H1 (cell line): ENCODE data around the gene ERVV-1. TPM values are rescaled to one million over a fixed set of nuclear protein-coding genes. Genes with fewer than 3 reads are reported as not detected.

Experiments used
- CTCF ChIA-PET: fragments of 300-600 bp; sonication (Branson Sonifier 250); formaldehyde crosslinking; loops from one replicate; lab custom pipeline; 2021; ENCODE audit not compliant: partially characterized antibody; lab: Charles Lee
- POLR2A ChIA-PET: fragments of 300-600 bp; sonication (Branson Sonifier 250); formaldehyde crosslinking; loops from one replicate; lab custom pipeline; 2021; ENCODE audit warnings: inconsistent platforms; ENCODE audit not compliant: partially characterized antibody; lab: Charles Lee
- DNase-seq, 2 experiments: peaks; one replicate each; pipeline versions ENCODE4 v3.0.0 to v3.0.0-alpha.2; 2010 to 2022; ENCODE audit warnings: low spot score in 2 of 2, low read depth in 1 of 2, mixed read lengths in 1 of 2
- FAIRE-seq: peaks from 2 replicates; lab custom pipeline; 2011; peaks lifted over from hg19 to GRCh38; lab: Jason Lieb, UNC
- H2AFZ ChIP-seq: 2 replicates; pipeline ENCODE4 v1.8.1; 2012; ENCODE audit warnings: low read length, inconsistent platforms
- H2AK5ac ChIP-seq: 2 replicates; pipeline ENCODE4 v1.6.1; 2013; ENCODE audit warnings: low read depth, low read length
- H2BK120ac ChIP-seq: replicated peaks from 2 replicates; pipeline ENCODE3; 2013; ENCODE audit warnings: low read depth, low read length, inconsistent platforms
- H2BK12ac ChIP-seq: 2 replicates; pipeline ENCODE4 v1.6.1; 2013; ENCODE audit warnings: low read depth, low read length
- H2BK15ac ChIP-seq: 2 replicates; pipeline ENCODE4 v1.6.1; 2013; ENCODE audit warnings: low read length
- H2BK20ac ChIP-seq: 2 replicates; pipeline ENCODE4 v1.6.1; 2013; ENCODE audit warnings: low read length
- H2BK5ac ChIP-seq: 2 replicates; pipeline ENCODE4 v1.6.1; 2013; ENCODE audit warnings: low read depth, low read length
- H3K14ac ChIP-seq: 2 replicates; pipeline ENCODE4 v1.6.1; 2013; ENCODE audit warnings: inconsistent platforms; ENCODE audit not compliant: insufficient read length
- H3K18ac ChIP-seq: 2 replicates; pipeline ENCODE4 v1.6.1; 2013; ENCODE audit warnings: low read length; ENCODE audit errors: extremely low read depth
- H3K23ac ChIP-seq: 2 replicates; pipeline ENCODE4 v1.6.1; 2013; ENCODE audit warnings: inconsistent platforms; ENCODE audit not compliant: insufficient read length
- H3K23me2 ChIP-seq: 2 replicates; pipeline ENCODE4 v1.6.1; 2013; ENCODE audit warnings: low read depth, low read length
- H3K27ac ChIP-seq: 2 replicates; pipeline ENCODE4 v1.6.1; 2011; ENCODE audit warnings: low read depth, low read length, inconsistent platforms
- H3K27me3 ChIP-seq, 4 experiments: replicated peaks in 1 of 4; 1 replicate in 1 of 4; 2 replicates in 3 of 4; pipeline versions ENCODE4 v1.6.1 to v1.8.1; 2011 to 2013; ENCODE audit warnings: low read length in 3 of 4, mild to moderate bottlenecking in 3 of 4, inconsistent platforms in 2 of 4, mixed read lengths in 2 of 4, moderate library complexity in 1 of 4; ENCODE audit not compliant: control insufficient read depth in 3 of 4, insufficient read depth in 3 of 4; ENCODE audit errors: extremely low read depth in 1 of 4
- H3K36me3 ChIP-seq, 4 experiments: 2 replicates each; pipeline versions ENCODE4 v1.6.1 to v1.8.1; 2011 to 2013; ENCODE audit warnings: mild to moderate bottlenecking in 4 of 4, low read length in 3 of 4, moderate library complexity in 2 of 4, control low read depth in 1 of 4, inconsistent platforms in 1 of 4; ENCODE audit not compliant: insufficient read depth in 4 of 4, control insufficient read depth in 2 of 4
- H3K4ac ChIP-seq: replicated peaks from 2 replicates; pipeline ENCODE3; 2013; ENCODE audit warnings: low read length, low read depth, mixed read lengths, inconsistent platforms; ENCODE audit not compliant: insufficient read length
- H3K4me1 ChIP-seq, 4 experiments: replicated peaks in 1 of 4; 1 replicate in 1 of 4; 2 replicates in 3 of 4; pipeline versions ENCODE4 v1.6.1 to v1.8.1; 2011 to 2013; ENCODE audit warnings: low read length in 3 of 4, inconsistent platforms in 2 of 4, mixed read lengths in 1 of 4; ENCODE audit not compliant: insufficient read depth in 4 of 4, control insufficient read depth in 3 of 4
- H3K4me2 ChIP-seq, 2 experiments: 2 replicates each; pipeline versions ENCODE4 v1.6.1 to v1.8.1; 2011 to 2013; ENCODE audit warnings: low read depth in 2 of 2, low read length in 2 of 2, control low read depth in 1 of 2, inconsistent platforms in 1 of 2, mild to moderate bottlenecking in 1 of 2; ENCODE audit not compliant: insufficient read depth in 1 of 2
- H3K4me3 ChIP-seq, 4 experiments: fragments of 200-600, 300-600 bp in 1 of 4; sonication (generic), shearing (Covaris generic), sonication (Bioruptor Twin) in 1 of 4; 2 replicates each; pipeline versions ENCODE4 v1.5.1 to v1.8.1; 2011 to 2016; ENCODE audit warnings: low read length in 4 of 4, low read depth in 3 of 4, control low read depth in 2 of 4, inconsistent platforms in 2 of 4, mild to moderate bottlenecking in 2 of 4, mixed read lengths in 1 of 4, moderate library complexity in 1 of 4; ENCODE audit not compliant: insufficient read depth in 2 of 4; ENCODE audit errors: extremely low read depth in 1 of 4
- H3K56ac ChIP-seq: replicated peaks from 2 replicates; pipeline ENCODE3; 2013; ENCODE audit warnings: low read depth, mild to moderate bottlenecking, mixed read lengths, low read length, inconsistent platforms; ENCODE audit not compliant: insufficient read length
- H3K79me1 ChIP-seq: 2 replicates; pipeline ENCODE4 v1.6.1; 2013; ENCODE audit warnings: low read depth, low read length, control low read depth
- H3K79me2 ChIP-seq, 2 experiments: 2 replicates each; pipeline versions ENCODE4 v1.6.1 to v1.8.1; 2012 to 2013; ENCODE audit warnings: low read length in 2 of 2, mild to moderate bottlenecking in 2 of 2, inconsistent platforms in 1 of 2; ENCODE audit not compliant: insufficient read depth in 2 of 2, control insufficient read depth in 1 of 2
- H3K9ac ChIP-seq, 4 experiments: replicated peaks in 1 of 4; 1 replicate in 1 of 4; 2 replicates in 3 of 4; pipeline versions ENCODE4 v1.6.1 to v1.8.1; 2011 to 2013; ENCODE audit warnings: low read depth in 3 of 4, low read length in 3 of 4, control low read depth in 2 of 4, mild to moderate bottlenecking in 2 of 4, moderate library complexity in 2 of 4, inconsistent platforms in 1 of 4; ENCODE audit errors: extremely low read depth in 1 of 4
- H3K9me3 ChIP-seq, 2 experiments: 2 replicates each; pipeline versions ENCODE4 v1.6.1 to v1.8.1; 2012 to 2013; ENCODE audit warnings: mild to moderate bottlenecking in 2 of 2, moderate library complexity in 2 of 2, control low read depth in 1 of 2, inconsistent platforms in 1 of 2, low read depth in 1 of 2, low read length in 1 of 2, mixed read lengths in 1 of 2; ENCODE audit not compliant: insufficient read depth in 2 of 2
- H4K20me1 ChIP-seq, 2 experiments: replicated peaks in 1 of 2; 2 replicates each; pipeline versions ENCODE3 to v1.8.1; 2011 to 2013; ENCODE audit warnings: inconsistent platforms in 2 of 2, low read length in 2 of 2, mild to moderate bottlenecking in 1 of 2; ENCODE audit not compliant: insufficient read depth in 2 of 2, control insufficient read depth in 1 of 2
- H4K5ac ChIP-seq: 2 replicates; pipeline ENCODE4 v1.6.1; 2013; ENCODE audit warnings: low read length, low read depth, mixed read lengths, inconsistent platforms; ENCODE audit not compliant: insufficient read length
- H4K8ac ChIP-seq: 2 replicates; pipeline ENCODE4 v1.8.0; 2013; ENCODE audit warnings: mild to moderate bottlenecking, moderate library complexity, low read length, inconsistent platforms; ENCODE audit not compliant: insufficient read depth; ENCODE audit errors: extremely low read depth
- H4K91ac ChIP-seq: replicated peaks from 2 replicates; pipeline ENCODE3; 2013; ENCODE audit warnings: low read length, mixed read lengths, inconsistent platforms; ENCODE audit not compliant: insufficient read length
- EP300 ChIP-seq, 2 experiments: IDR thresholded peaks; 1 replicate in 1 of 2; 2 replicates in 1 of 2; pipeline ENCODE4 v1.6.1; 2011 to 2012; ENCODE audit warnings: low read depth in 2 of 2, low read length in 2 of 2, mild to moderate bottlenecking in 2 of 2, borderline replicate concordance in 1 of 2, inconsistent platforms in 1 of 2, moderate library complexity in 1 of 2
- EZH2 ChIP-seq: fragments of 200-600 bp; sonication (generic); IDR thresholded peaks from 2 replicates; pipeline ENCODE4 v1.7.1; 2012; ENCODE audit warnings: low read depth, mild to moderate bottlenecking, moderate library complexity, low read length, inconsistent platforms; ENCODE audit not compliant: severe bottlenecking
- GABPA ChIP-seq: IDR thresholded peaks from 2 replicates; pipeline ENCODE4 v1.6.1; 2011; ENCODE audit warnings: mild to moderate bottlenecking, low read length, moderate library complexity, borderline replicate concordance; ENCODE audit not compliant: insufficient read depth
- MAFK ChIP-seq: IDR thresholded peaks from 2 replicates; pipeline ENCODE4 v1.6.1; 2012; ENCODE audit warnings: low read depth, mild to moderate bottlenecking, improper control_type of control experiment, low read length
- POLR2A ChIP-seq, 2 experiments: IDR thresholded peaks; 1 replicate in 1 of 2; 2 replicates in 1 of 2; pipeline ENCODE4 v1.6.1; 2011; ENCODE audit warnings: low read depth in 2 of 2, low read length in 2 of 2, mild to moderate bottlenecking in 2 of 2; ENCODE audit errors: control extremely low read depth in 1 of 2
- RBBP5 ChIP-seq: IDR thresholded peaks from 2 replicates; pipeline ENCODE4 v1.7.1; 2012; ENCODE audit warnings: low read depth, mild to moderate bottlenecking, inconsistent platforms, low read length, moderate library complexity, borderline replicate concordance
- SIX5 ChIP-seq: IDR thresholded peaks from 2 replicates; pipeline ENCODE4 v1.6.1; 2011; ENCODE audit warnings: mild to moderate bottlenecking, low read depth, low read length
- WGBS, 2 experiments: shearing (Covaris generic) in 1 of 2; methylation state at CpG; one replicate each; pipeline versions ENCODE4 v1.1.6 to v1.1.7; 2013 to 2015; ENCODE audit warnings: low lambda C conversion rate in 2 of 2, mixed read lengths in 2 of 2, inconsistent platforms in 1 of 2, low coverage in 1 of 2, missing lambda C conversion rate in 1 of 2; ENCODE audit not compliant: insufficient replicate concordance in 2 of 2, insufficient coverage in 1 of 2, insufficient read length in 1 of 2; ENCODE audit errors: extremely low coverage in 1 of 2, missing lambda C conversion rate in 1 of 2; 5-methylcytosine and 5-hydroxymethylcytosine counted together
- polyA plus RNA-seq, 7 experiments: library from polyadenylated mRNA; depleted of rRNA in 3 of 7; stranded (reverse) in 5 of 7; unstranded in 2 of 7; fragments of >200 nt in 5 of 7; fragments of 200-250 nt in 2 of 7; gene quantifications; 1 replicate in 5 of 7; 2 replicates in 1 of 7; 4 replicates in 1 of 7; pipeline versions ENCODE4 v1.2.1 to v1.2.3, GENCODE V29; 2011 to 2013; ENCODE audit warnings: missing spikeins in 2 of 7, mixed read lengths in 2 of 7
- total RNA-seq: library from RNA; stranded (reverse); fragmentation: NEBNext Ultra II Directional; extraction: Animal tissue kit (Norgen Biotek cat#: 25700); gene quantifications from 2 replicates; pipeline ENCODE4 v1.2.1, GENCODE V29; 2021
- TF ChIP-seq, protein P1 (sequence below), 3 experiments: IDR thresholded peaks; 1 replicate in 2 of 3; 2 replicates in 1 of 3; pipeline versions ENCODE4 v1.5.1 to v1.6.1; 2011; ENCODE audit warnings: low read length in 3 of 3, mild to moderate bottlenecking in 3 of 3, inconsistent platforms in 2 of 3, low read depth in 1 of 3, moderate library complexity in 1 of 3; ENCODE audit not compliant: insufficient read depth in 1 of 3; ENCODE audit errors: control extremely low read depth in 1 of 3

ERVV-1 gene
- total and polyA plus RNA-seq, 2 of the 8 experiments (the other 6 are each of a cell fraction or from before 2014, with no cell fraction given) = not detected

DNA sequence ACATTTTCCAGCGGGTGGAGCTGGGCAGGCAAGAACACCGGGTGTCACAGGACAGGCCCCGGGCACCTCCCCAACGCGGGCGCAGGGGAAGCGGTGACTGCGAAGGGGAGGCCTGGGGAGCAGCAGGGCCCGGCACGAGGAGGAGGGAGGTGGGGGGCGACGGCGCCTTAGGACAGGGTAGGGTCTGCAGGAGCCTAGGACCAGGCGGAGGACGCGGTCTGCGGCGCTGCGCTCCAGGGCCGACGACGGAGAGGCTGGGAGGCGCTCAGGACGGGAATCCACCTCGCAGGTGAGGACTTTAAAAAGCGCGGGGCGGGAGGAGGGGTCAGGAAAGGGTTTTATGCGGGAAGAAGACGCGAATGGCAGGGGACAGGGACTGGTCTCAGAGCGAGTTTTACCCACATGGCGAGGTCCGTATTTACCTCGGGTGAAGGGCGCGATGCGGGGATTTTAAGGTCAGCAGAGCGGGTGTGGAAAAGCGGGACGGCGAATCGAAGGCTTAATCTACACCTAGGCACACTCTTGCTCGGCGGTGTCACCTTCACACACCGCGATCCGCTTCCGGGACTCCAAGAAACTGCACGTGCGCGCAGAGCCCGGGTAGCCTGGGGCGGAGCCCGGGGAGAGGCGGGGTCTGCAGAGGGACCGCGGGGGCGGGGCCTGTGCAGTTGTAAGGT lies 44.3 kb downstream of the ERVV-1 start:
- no peak overlapping the region for H3K56ac ChIP-seq
- 7% methylated on average over 55 of the region's 59 CpGs; no CpG with 5 or more reads in 1 of the 2 experiments for WGBS, 2 experiments
- no peak overlapping the region for H2BK5ac ChIP-seq
- H3K27ac ChIP-seq = no peak overlapping the region
- no peak overlapping the region for H2BK20ac ChIP-seq
- peak; percentile 57 to 90 for DNase-seq
- no peaks in the 10 kb centered on the region for H3K79me2 ChIP-seq
- peak overlapping the region; percentile 39 to 61 (median 54) for H3K4me3 ChIP-seq
- H3K79me1 ChIP-seq = no peaks in the 10 kb centered on the region; the same call in 1 of the 2 replicates
- H2BK12ac ChIP-seq = 0 out of 2 replicates have a peak overlapping the region, but pooled peaks have one; percentile 43
- H4K20me1 ChIP-seq = no peaks in the 10 kb centered on the region
- peaks cover 3 to 10% of the 10 kb centered on the region in 2 experiments; a peak in 2 of 4 replicates for H3K9me3 ChIP-seq
- no peak for FAIRE-seq
- 0 out of 7 replicates have a peak, but pooled peaks cover 0 to 4% (median 0%) of the 10 kb centered on the region in 4 experiments for H3K4me1 ChIP-seq
- H4K8ac ChIP-seq = no peak overlapping the region
- peak overlapping the region; percentile 31 for H2AFZ ChIP-seq
- peak overlapping the region; percentile 74 for H4K91ac ChIP-seq
- H3K4ac ChIP-seq = no peak overlapping the region
- H3K4me2 ChIP-seq = peak overlapping the region; percentile 76 to 87
- peak overlapping the region; percentile 86 for H4K5ac ChIP-seq
- H2AK5ac ChIP-seq = no peak overlapping the region
- H3K18ac ChIP-seq = peak overlapping the region; percentile 78; the same call in 1 of the 2 replicates
- H3K27me3 ChIP-seq = peaks cover 5 to 16% (median 14%) of the 10 kb centered on the region in 4 experiments; a peak in 6 of 7 replicates
- no peak overlapping the region for H3K14ac ChIP-seq
- H2BK15ac ChIP-seq = no peak overlapping the region
- CTCF ChIA-PET = no interaction called here
- POLR2A ChIA-PET = no interaction called here
- no peak overlapping the region for H3K23ac ChIP-seq
- H2BK120ac ChIP-seq = no peak overlapping the region
- H3K36me3 ChIP-seq = no peaks in the 10 kb centered on the region
- 0 out of 2 replicates have a peak, but pooled peaks cover 2% of the 10 kb centered on the region for H3K23me2 ChIP-seq
- H3K9ac ChIP-seq = peak overlapping the region in 3 of 4 experiments; percentile 1 to 56 (median 48); a peak in 3 of 7 replicates
- TF ChIP-seq EP300 (IDR thresholded peaks at IDR 0.05; ENCODE audit: borderline replicate concordance in 1 of 2, low read depth in 2 of 2, low read length in 2 of 2) (no peak), EZH2 (no peak), SIX5 (no peak), MAFK (no peak), GABPA (no peak), POLR2A (IDR thresholded peaks at IDR 0.05; ENCODE audit: control extremely low read depth in 1 of 2, low read depth in 2 of 2, low read length in 2 of 2) (0 out of 3 replicates have a peak, but pooled peaks of 1 of the 2 experiments have one; percentile 42), RBBP5 (0 out of 2 replicates have a peak, but pooled peaks have one; percentile 36)
- TF ChIP-seq, protein P1, sequence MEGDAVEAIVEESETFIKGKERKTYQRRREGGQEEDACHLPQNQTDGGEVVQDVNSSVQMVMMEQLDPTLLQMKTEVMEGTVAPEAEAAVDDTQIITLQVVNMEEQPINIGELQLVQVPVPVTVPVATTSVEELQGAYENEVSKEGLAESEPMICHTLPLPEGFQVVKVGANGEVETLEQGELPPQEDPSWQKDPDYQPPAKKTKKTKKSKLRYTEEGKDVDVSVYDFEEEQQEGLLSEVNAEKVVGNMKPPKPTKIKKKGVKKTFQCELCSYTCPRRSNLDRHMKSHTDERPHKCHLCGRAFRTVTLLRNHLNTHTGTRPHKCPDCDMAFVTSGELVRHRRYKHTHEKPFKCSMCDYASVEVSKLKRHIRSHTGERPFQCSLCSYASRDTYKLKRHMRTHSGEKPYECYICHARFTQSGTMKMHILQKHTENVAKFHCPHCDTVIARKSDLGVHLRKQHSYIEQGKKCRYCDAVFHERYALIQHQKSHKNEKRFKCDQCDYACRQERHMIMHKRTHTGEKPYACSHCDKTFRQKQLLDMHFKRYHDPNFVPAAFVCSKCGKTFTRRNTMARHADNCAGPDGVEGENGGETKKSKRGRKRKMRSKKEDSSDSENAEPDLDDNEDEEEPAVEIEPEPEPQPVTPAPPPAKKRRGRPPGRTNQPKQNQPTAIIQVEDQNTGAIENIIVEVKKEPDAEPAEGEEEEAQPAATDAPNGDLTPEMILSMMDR (IDR thresholded peaks at IDR 0.05; ENCODE audit: control extremely low read depth in 1 of 3, insufficient read depth in 1 of 3, low read depth in 1 of 3, low read length in 3 of 3) = no peak
